ENCODE data around the gene RAB6A.
A peak's percentile ranks its signal among the peaks of the same experiment; 100 is the strongest.
"Not testable (repeated sequence)": the region's sequence is repeated elsewhere in the genome, so short reads cannot be mapped to it uniquely, and the experiment has no call there.

RAB6A gene

GRCh38 chr11:73748300-73748699 is 12.6 kb downstream of the RAB6A start:
- no peak for TF ChIP-seq CTCF (IDR thresholded peaks at IDR 0.05; ENCODE audit: low read depth, low read length)
- DNase-seq (ENCODE audit: low read depth, low spot score), result no peak
- in situ Hi-C loops (cut with HindIII; ENCODE audit: low sequenced_read_pairs), result no loop called here
- H3K4me3 ChIP-seq (ENCODE audit: low read depth, low read length), result no peak overlapping the region

- no peak for DNase-seq (ENCODE audit: low read depth, low spot score)
- H3K4me3 ChIP-seq (ENCODE audit: low read depth, low read length), result no peak overlapping the region
- in situ Hi-C loops (cut with HindIII; ENCODE audit: low sequenced_read_pairs), result no loop called here
- no peak for TF ChIP-seq CTCF (IDR thresholded peaks at IDR 0.05; ENCODE audit: low read depth, low read length)
These were observed 13.1 kb downstream of the RAB6A start for GRCh38 chr11:73747762-73748161.

GRCh38 chr11:73746701-73747100 is 14.2 kb downstream of the RAB6A start:
- no peak for TF ChIP-seq CTCF (IDR thresholded peaks at IDR 0.05; ENCODE audit: low read depth, low read length)
- H3K4me3 ChIP-seq (ENCODE audit: low read depth, low read length), result no peak overlapping the region
- DNase-seq (ENCODE audit: low read depth, low spot score), result no peak
- in situ Hi-C loops (cut with HindIII; ENCODE audit: low sequenced_read_pairs), result no loop called here

- TF ChIP-seq CTCF (IDR thresholded peaks at IDR 0.05; ENCODE audit: low read depth, low read length), result no peak
- in situ Hi-C loops (cut with HindIII; ENCODE audit: low sequenced_read_pairs), result no loop called here
- H3K4me3 ChIP-seq (ENCODE audit: low read depth, low read length), result no peak overlapping the region
These were observed 17.8 kb downstream of the RAB6A start for GRCh38 chr11:73743045-73743444.

GRCh38 chr11:73735959-73736358 is 24.9 kb downstream of the RAB6A start:
- in situ Hi-C loops (cut with HindIII; ENCODE audit: low sequenced_read_pairs); DNase-seq (ENCODE audit: low read depth, low spot score); H3K4me3 ChIP-seq (ENCODE audit: low read depth, low read length): not testable (repeated sequence)

More at GRCh38 chr11:73743045-73743444, 17.8 kb downstream of the RAB6A start:
- DNase-seq (ENCODE audit: low read depth, low spot score), result no peak

GRCh38 chr11:73734993-73735392 is 25.9 kb downstream of the RAB6A start:
- peak; percentile 22 for DNase-seq (ENCODE audit: low read depth, low spot score)
- no peak for TF ChIP-seq CTCF (IDR thresholded peaks at IDR 0.05; ENCODE audit: low read depth, low read length)
- H3K4me3 ChIP-seq (ENCODE audit: low read depth, low read length), result no peak overlapping the region
- in situ Hi-C loops (cut with HindIII; ENCODE audit: low sequenced_read_pairs), result no loop called here

- DNase-seq (ENCODE audit: low read depth, low spot score); in situ Hi-C loops (cut with HindIII; ENCODE audit: low sequenced_read_pairs); H3K4me3 ChIP-seq (ENCODE audit: low read depth, low read length): not testable (repeated sequence)
These were observed 26.9 kb downstream of the RAB6A start for GRCh38 chr11:73734011-73734410.

GRCh38 chr11:73732936-73733335 is 27.9 kb downstream of the RAB6A start:
- H3K4me3 ChIP-seq (ENCODE audit: low read depth, low read length); DNase-seq (ENCODE audit: low read depth, low spot score); in situ Hi-C loops (cut with HindIII; ENCODE audit: low sequenced_read_pairs): not testable (repeated sequence)

Measured in astrocyte of the spinal cord (primary cell).